Measurements from ENCODE around the gene CYTH2.

DNA sequence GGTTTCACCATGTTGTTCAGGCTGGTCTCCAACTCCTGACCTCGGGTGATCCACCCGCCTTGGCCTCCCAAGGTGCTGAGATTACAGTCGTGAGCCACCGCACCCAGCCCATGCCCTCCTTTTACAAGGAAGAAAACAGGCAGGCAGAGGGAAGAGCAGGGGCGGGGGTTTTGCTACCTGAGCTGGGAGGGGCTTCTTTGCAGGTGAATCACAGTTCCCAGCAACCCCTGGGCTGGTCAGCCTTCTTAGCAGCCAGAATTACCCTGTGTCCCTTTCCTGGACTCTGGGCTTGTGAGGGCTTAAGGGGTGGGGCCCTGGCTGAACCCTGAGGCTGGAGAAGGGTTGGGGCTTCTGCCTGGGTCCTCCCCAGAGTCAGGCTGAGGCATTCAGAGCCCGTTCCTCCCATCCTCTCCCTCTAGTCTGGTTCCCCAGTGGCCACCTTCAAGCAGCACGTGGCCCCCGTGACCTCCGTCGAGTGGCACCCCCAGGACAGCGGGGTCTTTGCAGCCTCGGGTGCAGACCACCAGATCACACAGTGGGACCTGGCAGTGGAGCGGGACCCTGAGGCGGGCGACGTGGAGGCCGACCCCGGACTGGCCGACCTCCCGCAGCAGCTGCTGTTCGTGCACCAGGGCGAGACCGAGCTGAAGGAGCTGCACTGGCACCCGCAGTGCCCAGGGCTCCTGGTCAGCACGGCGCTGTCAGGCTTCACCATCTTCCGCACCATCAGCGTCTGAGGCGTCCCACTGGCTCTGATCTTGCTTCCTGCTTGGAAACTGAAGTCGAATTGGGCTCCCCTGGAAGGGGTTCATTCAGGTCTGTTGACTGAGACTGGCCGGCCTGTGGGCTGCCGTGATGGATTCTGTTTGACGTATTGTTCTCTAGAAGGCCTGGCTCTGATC is 16.6 kb upstream of the CYTH2 start:
- TF ChIP-seq, protein P1, sequence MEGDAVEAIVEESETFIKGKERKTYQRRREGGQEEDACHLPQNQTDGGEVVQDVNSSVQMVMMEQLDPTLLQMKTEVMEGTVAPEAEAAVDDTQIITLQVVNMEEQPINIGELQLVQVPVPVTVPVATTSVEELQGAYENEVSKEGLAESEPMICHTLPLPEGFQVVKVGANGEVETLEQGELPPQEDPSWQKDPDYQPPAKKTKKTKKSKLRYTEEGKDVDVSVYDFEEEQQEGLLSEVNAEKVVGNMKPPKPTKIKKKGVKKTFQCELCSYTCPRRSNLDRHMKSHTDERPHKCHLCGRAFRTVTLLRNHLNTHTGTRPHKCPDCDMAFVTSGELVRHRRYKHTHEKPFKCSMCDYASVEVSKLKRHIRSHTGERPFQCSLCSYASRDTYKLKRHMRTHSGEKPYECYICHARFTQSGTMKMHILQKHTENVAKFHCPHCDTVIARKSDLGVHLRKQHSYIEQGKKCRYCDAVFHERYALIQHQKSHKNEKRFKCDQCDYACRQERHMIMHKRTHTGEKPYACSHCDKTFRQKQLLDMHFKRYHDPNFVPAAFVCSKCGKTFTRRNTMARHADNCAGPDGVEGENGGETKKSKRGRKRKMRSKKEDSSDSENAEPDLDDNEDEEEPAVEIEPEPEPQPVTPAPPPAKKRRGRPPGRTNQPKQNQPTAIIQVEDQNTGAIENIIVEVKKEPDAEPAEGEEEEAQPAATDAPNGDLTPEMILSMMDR (IDR thresholded peaks at IDR 0.05): no peak
- no peak for TF ChIP-seq POLR2A (IDR thresholded peaks at IDR 0.05)
